ENCODE measurements around the gene CABP1. TPM values are rescaled to one million over a fixed set of nuclear protein-coding genes. Genes with fewer than 3 reads are reported as not detected.
A peak's percentile ranks its signal among the peaks of the same experiment; 100 is the strongest.

Gene CABP1
- total and polyA plus RNA-seq, 2 of the 13 experiments (the other 11 are each of a cell fraction or from before 2014, with no cell fraction given): not detected

DNA sequence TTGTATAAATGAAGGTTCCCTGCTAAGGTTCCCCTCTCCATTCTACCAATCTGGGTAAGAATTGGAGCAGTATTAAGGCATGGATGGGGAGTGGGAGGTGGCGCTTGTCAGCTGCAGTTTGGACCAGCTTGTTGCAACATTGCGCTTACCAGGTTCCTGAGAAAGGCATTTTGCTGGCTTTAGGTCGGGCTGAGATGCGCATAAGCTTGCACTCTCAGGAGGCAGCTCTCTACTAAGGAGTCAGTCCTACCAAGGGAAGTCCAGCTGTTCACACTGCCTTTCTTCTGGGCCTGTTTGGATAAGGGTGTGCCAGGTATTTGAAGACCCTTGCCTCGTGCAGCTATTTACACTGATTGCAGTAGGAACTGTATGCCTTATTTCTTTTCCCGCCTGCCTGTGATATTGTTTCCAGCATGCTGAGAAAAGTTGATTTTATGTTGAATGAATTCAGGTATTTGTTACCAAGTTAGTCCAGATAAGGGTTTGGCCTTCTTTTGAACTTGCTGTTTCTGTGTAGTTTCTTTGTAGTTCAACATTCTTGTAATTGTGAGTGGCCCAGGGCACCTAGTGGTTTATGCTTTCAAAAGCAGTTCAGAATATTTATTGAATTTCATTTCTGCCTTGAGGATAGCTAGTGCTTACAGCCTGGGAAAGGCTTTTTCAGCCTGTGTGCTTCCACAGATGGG lies 49.1 kb downstream of the CABP1 start (continued):
- TF ChIP-seq, protein P1, sequence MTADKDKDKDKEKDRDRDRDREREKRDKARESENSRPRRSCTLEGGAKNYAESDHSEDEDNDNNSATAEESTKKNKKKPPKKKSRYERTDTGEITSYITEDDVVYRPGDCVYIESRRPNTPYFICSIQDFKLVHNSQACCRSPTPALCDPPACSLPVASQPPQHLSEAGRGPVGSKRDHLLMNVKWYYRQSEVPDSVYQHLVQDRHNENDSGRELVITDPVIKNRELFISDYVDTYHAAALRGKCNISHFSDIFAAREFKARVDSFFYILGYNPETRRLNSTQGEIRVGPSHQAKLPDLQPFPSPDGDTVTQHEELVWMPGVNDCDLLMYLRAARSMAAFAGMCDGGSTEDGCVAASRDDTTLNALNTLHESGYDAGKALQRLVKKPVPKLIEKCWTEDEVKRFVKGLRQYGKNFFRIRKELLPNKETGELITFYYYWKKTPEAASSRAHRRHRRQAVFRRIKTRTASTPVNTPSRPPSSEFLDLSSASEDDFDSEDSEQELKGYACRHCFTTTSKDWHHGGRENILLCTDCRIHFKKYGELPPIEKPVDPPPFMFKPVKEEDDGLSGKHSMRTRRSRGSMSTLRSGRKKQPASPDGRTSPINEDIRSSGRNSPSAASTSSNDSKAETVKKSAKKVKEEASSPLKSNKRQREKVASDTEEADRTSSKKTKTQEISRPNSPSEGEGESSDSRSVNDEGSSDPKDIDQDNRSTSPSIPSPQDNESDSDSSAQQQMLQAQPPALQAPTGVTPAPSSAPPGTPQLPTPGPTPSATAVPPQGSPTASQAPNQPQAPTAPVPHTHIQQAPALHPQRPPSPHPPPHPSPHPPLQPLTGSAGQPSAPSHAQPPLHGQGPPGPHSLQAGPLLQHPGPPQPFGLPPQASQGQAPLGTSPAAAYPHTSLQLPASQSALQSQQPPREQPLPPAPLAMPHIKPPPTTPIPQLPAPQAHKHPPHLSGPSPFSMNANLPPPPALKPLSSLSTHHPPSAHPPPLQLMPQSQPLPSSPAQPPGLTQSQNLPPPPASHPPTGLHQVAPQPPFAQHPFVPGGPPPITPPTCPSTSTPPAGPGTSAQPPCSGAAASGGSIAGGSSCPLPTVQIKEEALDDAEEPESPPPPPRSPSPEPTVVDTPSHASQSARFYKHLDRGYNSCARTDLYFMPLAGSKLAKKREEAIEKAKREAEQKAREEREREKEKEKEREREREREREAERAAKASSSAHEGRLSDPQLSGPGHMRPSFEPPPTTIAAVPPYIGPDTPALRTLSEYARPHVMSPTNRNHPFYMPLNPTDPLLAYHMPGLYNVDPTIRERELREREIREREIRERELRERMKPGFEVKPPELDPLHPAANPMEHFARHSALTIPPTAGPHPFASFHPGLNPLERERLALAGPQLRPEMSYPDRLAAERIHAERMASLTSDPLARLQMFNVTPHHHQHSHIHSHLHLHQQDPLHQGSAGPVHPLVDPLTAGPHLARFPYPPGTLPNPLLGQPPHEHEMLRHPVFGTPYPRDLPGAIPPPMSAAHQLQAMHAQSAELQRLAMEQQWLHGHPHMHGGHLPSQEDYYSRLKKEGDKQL (CRISPR knock-in tag; IDR thresholded peaks at IDR 0.05; ENCODE audit: low read depth): no peak
- TF ChIP-seq ZBTB8A (CRISPR knock-in tag; IDR thresholded peaks at IDR 0.05; ENCODE audit: borderline replicate concordance, low read depth) (no peak), MTA1 (CRISPR knock-in tag; IDR thresholded peaks at IDR 0.05; ENCODE audit: borderline replicate concordance) (no peak), NONO (IDR thresholded peaks at IDR 0.05) (no peak), NONO (CRISPR knock-in tag; conservative IDR thresholded peaks at IDR 0.05) (no peak), HDAC2 (CRISPR knock-in tag; IDR thresholded peaks at IDR 0.05) (peak; percentile 5; the same call in 1 of the 2 replicates), ZBTB38 (CRISPR knock-in tag; IDR thresholded peaks at IDR 0.05) (0 out of 2 replicates have a peak, but pooled peaks have one; percentile 31), FIP1L1 (IDR thresholded peaks at IDR 0.05; ENCODE audit: borderline replicate concordance, insufficient read depth, low read depth, low read length) (no peak), ZNF670 (CRISPR knock-in tag; IDR thresholded peaks at IDR 0.05; ENCODE audit: borderline replicate concordance) (no peak), SRF (IDR thresholded peaks at IDR 0.05; ENCODE audit: low read depth, low read length) (no peak), KLF13 (CRISPR knock-in tag; IDR thresholded peaks at IDR 0.05) (no peak), SIN3A (IDR thresholded peaks at IDR 0.05; ENCODE audit: borderline replicate concordance, low read depth, low read length) (0 out of 2 replicates have a peak, but pooled peaks have one; percentile 18), ZNF746 (CRISPR knock-in tag; IDR thresholded peaks at IDR 0.05) (no peak), ZNF234 (CRISPR knock-in tag; conservative IDR thresholded peaks at IDR 0.05) (no peak), ZNF878 (CRISPR knock-in tag; IDR thresholded peaks at IDR 0.05) (no peak), CEBPB (IDR thresholded peaks at IDR 0.05; ENCODE audit: borderline replicate concordance, low read depth, low read length) (peak; percentile 37; the same call in 1 of the 2 replicates)
- TF ChIP-seq, protein P2, sequence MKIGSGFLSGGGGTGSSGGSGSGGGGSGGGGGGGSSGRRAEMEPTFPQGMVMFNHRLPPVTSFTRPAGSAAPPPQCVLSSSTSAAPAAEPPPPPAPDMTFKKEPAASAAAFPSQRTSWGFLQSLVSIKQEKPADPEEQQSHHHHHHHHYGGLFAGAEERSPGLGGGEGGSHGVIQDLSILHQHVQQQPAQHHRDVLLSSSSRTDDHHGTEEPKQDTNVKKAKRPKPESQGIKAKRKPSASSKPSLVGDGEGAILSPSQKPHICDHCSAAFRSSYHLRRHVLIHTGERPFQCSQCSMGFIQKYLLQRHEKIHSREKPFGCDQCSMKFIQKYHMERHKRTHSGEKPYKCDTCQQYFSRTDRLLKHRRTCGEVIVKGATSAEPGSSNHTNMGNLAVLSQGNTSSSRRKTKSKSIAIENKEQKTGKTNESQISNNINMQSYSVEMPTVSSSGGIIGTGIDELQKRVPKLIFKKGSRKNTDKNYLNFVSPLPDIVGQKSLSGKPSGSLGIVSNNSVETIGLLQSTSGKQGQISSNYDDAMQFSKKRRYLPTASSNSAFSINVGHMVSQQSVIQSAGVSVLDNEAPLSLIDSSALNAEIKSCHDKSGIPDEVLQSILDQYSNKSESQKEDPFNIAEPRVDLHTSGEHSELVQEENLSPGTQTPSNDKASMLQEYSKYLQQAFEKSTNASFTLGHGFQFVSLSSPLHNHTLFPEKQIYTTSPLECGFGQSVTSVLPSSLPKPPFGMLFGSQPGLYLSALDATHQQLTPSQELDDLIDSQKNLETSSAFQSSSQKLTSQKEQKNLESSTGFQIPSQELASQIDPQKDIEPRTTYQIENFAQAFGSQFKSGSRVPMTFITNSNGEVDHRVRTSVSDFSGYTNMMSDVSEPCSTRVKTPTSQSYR (CRISPR knock-in tag; IDR thresholded peaks at IDR 0.05; ENCODE audit: borderline replicate concordance): no peak
- TF ChIP-seq, protein P3, sequence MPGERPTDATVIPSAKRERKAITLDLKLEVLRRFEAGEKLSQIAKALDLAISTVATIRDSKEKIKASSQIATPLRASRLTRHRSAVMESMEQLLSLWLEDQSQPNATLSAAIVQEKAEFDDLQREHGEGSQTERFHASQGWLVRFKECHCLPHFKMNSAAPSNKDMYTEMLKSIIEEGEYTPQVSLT (CRISPR knock-in tag; IDR thresholded peaks at IDR 0.05; ENCODE audit: borderline replicate concordance, low read depth): no peak
- TF ChIP-seq, protein P4, sequence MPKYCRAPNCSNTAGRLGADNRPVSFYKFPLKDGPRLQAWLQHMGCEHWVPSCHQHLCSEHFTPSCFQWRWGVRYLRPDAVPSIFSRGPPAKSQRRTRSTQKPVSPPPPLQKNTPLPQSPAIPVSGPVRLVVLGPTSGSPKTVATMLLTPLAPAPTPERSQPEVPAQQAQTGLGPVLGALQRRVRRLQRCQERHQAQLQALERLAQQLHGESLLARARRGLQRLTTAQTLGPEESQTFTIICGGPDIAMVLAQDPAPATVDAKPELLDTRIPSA (CRISPR knock-in tag; IDR thresholded peaks at IDR 0.05; ENCODE audit: borderline replicate concordance): no peak
